IMR-90 (cell line): ENCODE data around the gene BEST1. TPM values are rescaled to one million over a fixed set of nuclear protein-coding genes. Genes with fewer than 3 reads are reported as not detected.

Experiments used
- ATAC-seq: fragments of 200-7000 bp; cut with Tn5 transposase; 2 replicates; pipeline ENCODE4 v1.9.1; 2020; ENCODE audit warnings: low read depth, mild to moderate bottlenecking, moderate library complexity
- BruUV-seq: library from RNA; stranded (reverse); fragments of 400-500 nt; replicated peaks from 2 replicates; lab custom pipeline; 2021; lab: Mats Ljungman, UMichigan
- CTCF ChIA-PET: fragments of 300-600 bp; formaldehyde crosslinking; extraction: SDS; loops from one replicate; lab custom pipeline; 2021; ENCODE audit warnings: antibody characterized with exemption; lab: Yijun Ruan, JAX
- POLR2A ChIA-PET: fragments of 300-600 bp; sonication (Branson Sonifier 250); formaldehyde crosslinking; loops from one replicate; lab custom pipeline; 2022; ENCODE audit warnings: antibody characterized with exemption; ENCODE audit not compliant: unreplicated experiment; lab: Charles Lee
- DNase-seq: peaks from one replicate; pipeline ENCODE4 v3.0.0; 2013
- H2AFZ ChIP-seq: replicated peaks from 2 replicates; pipeline ENCODE3; 2013; ENCODE audit warnings: low read length, mild to moderate bottlenecking; ENCODE audit not compliant: poor library complexity
- H2AK5ac ChIP-seq: 2 replicates; pipeline ENCODE4 v1.6.1; 2013; ENCODE audit warnings: low read depth, low read length, inconsistent platforms
- H2AK9ac ChIP-seq: replicated peaks from 2 replicates; pipeline ENCODE3; 2013; ENCODE audit warnings: mild to moderate bottlenecking, low read depth, low read length, moderate library complexity; ENCODE audit not compliant: poor library complexity
- H2BK120ac ChIP-seq: 2 replicates; pipeline ENCODE4 v1.6.1; 2013; ENCODE audit warnings: low read depth, low read length, inconsistent platforms
- H2BK15ac ChIP-seq: 3 replicates; pipeline ENCODE4 v1.6.1; 2013; ENCODE audit warnings: low read depth, low read length, inconsistent platforms
- H2BK20ac ChIP-seq: 2 replicates; pipeline ENCODE4 v1.6.1; 2013; ENCODE audit warnings: low read depth, mild to moderate bottlenecking, inconsistent platforms, low read length, moderate library complexity
- H2BK5ac ChIP-seq: 2 replicates; pipeline ENCODE4 v1.6.1; 2013; ENCODE audit warnings: mild to moderate bottlenecking, low read depth, low read length, inconsistent platforms; ENCODE audit not compliant: poor library complexity, severe bottlenecking
- H3K14ac ChIP-seq: replicated peaks from 2 replicates; pipeline ENCODE4 v1.6.1; 2013; ENCODE audit warnings: low read depth, low read length, inconsistent platforms
- H3K18ac ChIP-seq: 2 replicates; pipeline ENCODE4 v1.6.1; 2013; ENCODE audit warnings: low read depth, low read length, control low read depth
- H3K23ac ChIP-seq: 2 replicates; pipeline ENCODE4 v1.6.1; 2013; ENCODE audit warnings: low read depth, low read length, inconsistent platforms
- H3K27ac ChIP-seq: 2 replicates; pipeline ENCODE4 v1.5.1; 2013; ENCODE audit warnings: mild to moderate bottlenecking, control low read depth, low read length; ENCODE audit not compliant: insufficient read depth
- H3K27me3 ChIP-seq: 2 replicates; pipeline ENCODE4 v1.6.1; 2013; ENCODE audit warnings: low read length; ENCODE audit not compliant: control insufficient read depth, insufficient read depth
- H3K36me3 ChIP-seq: 2 replicates; pipeline ENCODE4 v1.6.1; 2013; ENCODE audit warnings: low read length, mixed read lengths; ENCODE audit not compliant: control insufficient read depth, insufficient read depth
- H3K4ac ChIP-seq: 2 replicates; pipeline ENCODE4 v1.6.1; 2013; ENCODE audit warnings: low read depth, low read length, inconsistent platforms
- H3K4me1 ChIP-seq: 2 replicates; pipeline ENCODE4 v1.6.1; 2013; ENCODE audit warnings: low read length, mixed read lengths; ENCODE audit not compliant: control insufficient read depth, insufficient read depth
- H3K4me2 ChIP-seq: 2 replicates; pipeline ENCODE4 v1.6.1; 2013; ENCODE audit warnings: low read depth, mild to moderate bottlenecking, control low read depth, low read length, moderate library complexity
- H3K4me3 ChIP-seq: 2 replicates; pipeline ENCODE4 v1.5.1; 2013; ENCODE audit warnings: low read depth, mild to moderate bottlenecking, control low read depth, low read length, moderate library complexity; ENCODE audit not compliant: insufficient read depth
- H3K56ac ChIP-seq: 2 replicates; pipeline ENCODE4 v1.6.1; 2013; ENCODE audit warnings: low read length, inconsistent platforms; ENCODE audit not compliant: insufficient read depth; ENCODE audit errors: extremely low read depth
- H3K79me1 ChIP-seq, 2 experiments: 2 replicates each; pipeline ENCODE4 v1.6.1; 2013; ENCODE audit warnings: low read length in 2 of 2, inconsistent platforms in 1 of 2, low read depth in 1 of 2
- H3K9ac ChIP-seq: 2 replicates; pipeline ENCODE4 v1.6.1; 2013; ENCODE audit warnings: low read depth, low read length, control low read depth
- H3K9me1 ChIP-seq: 2 replicates; pipeline ENCODE4 v1.6.1; 2013; ENCODE audit warnings: low read length, inconsistent platforms; ENCODE audit not compliant: insufficient read depth
- H3K9me3 ChIP-seq: 2 replicates; pipeline ENCODE4 v1.6.1; 2013; ENCODE audit warnings: low read length; ENCODE audit not compliant: control insufficient read depth, insufficient read depth
- H4K20me1 ChIP-seq: 2 replicates; pipeline ENCODE4 v1.6.1; 2013; ENCODE audit warnings: low read length, inconsistent platforms; ENCODE audit not compliant: insufficient read depth
- H4K5ac ChIP-seq: 2 replicates; pipeline ENCODE4 v1.6.1; 2013; ENCODE audit warnings: mild to moderate bottlenecking, low read depth, low read length, control low read depth
- H4K8ac ChIP-seq, 2 experiments: 2 replicates each; pipeline ENCODE4 v1.6.1; 2013; ENCODE audit warnings: low read depth in 2 of 2, low read length in 2 of 2, control low read depth in 1 of 2, inconsistent platforms in 1 of 2
- H4K91ac ChIP-seq: 2 replicates; pipeline ENCODE4 v1.6.1; 2013; ENCODE audit warnings: low read depth, low read length, inconsistent platforms; ENCODE audit not compliant: insufficient read depth
- BHLHE40 ChIP-seq: fragments of 150-350 bp; IDR thresholded peaks from 2 replicates; pipeline ENCODE4 v1.6.1; 2016; ENCODE audit warnings: mild to moderate bottlenecking, low read depth, low read length
- CHD1 ChIP-seq: IDR thresholded peaks from 2 replicates; pipeline ENCODE4 v1.6.1; 2012; ENCODE audit warnings: low read depth, low read length, improper control_type of control experiment
- FOS ChIP-seq: fragments of 150-350 bp; IDR thresholded peaks from 2 replicates; pipeline ENCODE4 v1.6.1; 2016; ENCODE audit warnings: low read depth, low read length
- MXI1 ChIP-seq: IDR thresholded peaks from 2 replicates; pipeline ENCODE4 v1.6.1; 2012; ENCODE audit warnings: low read depth, mild to moderate bottlenecking, low read length, moderate library complexity, borderline replicate concordance
- NFE2L2 ChIP-seq: fragments of 150-350 bp; IDR thresholded peaks from 2 replicates; pipeline ENCODE4 v1.6.1; 2016; ENCODE audit warnings: low read depth, mild to moderate bottlenecking, low read length
- POLR2A ChIP-seq: IDR thresholded peaks from 2 replicates; pipeline ENCODE4 v1.6.1; 2012; ENCODE audit warnings: mild to moderate bottlenecking, low read depth, low read length
- RFX5 ChIP-seq: IDR thresholded peaks from 2 replicates; pipeline ENCODE4 v1.8.0; 2012; ENCODE audit warnings: low read depth, mild to moderate bottlenecking, low read length, moderate library complexity
- WGBS, 2 experiments: methylation state at CpG; one replicate each; pipeline versions ENCODE4 v1.1.5 to v1.1.7; 2013; ENCODE audit warnings: missing lambda C conversion rate in 2 of 2; ENCODE audit not compliant: insufficient read length in 1 of 2; ENCODE audit errors: extremely low coverage in 2 of 2; 5-methylcytosine and 5-hydroxymethylcytosine counted together
- dilution Hi-C: fragments of 300-500 bp; cut with HindIII; formaldehyde crosslinking; loops from one replicate; pipeline ENCODE4 v1.14.3; 2018; ENCODE audit warnings: low sequenced_read_pairs; ENCODE audit not compliant: unreplicated experiment
- in situ Hi-C: fragments of 300-500 bp; cut with MboI; formaldehyde crosslinking; loops from 3 replicates; pipeline ENCODE4 v1.14.3; 2019; ENCODE audit warnings: low sequenced_read_pairs, inconsistent platforms, mixed read lengths
- intact Hi-C: fragments of 100-400 bp; cut with micrococcal nuclease; formaldehyde crosslinking; loops from 2 replicates; pipeline ENCODE4 v1.10.0; 2022
- polyA plus RNA-seq, 3 experiments: library from polyadenylated mRNA; depleted of rRNA; stranded (reverse); fragments of >200 nt; gene quantifications; 2 replicates each; pipeline ENCODE4 v1.2.3, GENCODE V29; 2012; ENCODE audit warnings: low replicate concordance in 1 of 3
- total RNA-seq: library from RNA; depleted of rRNA; stranded (reverse); fragments of >200 nt; gene quantifications from 2 replicates; pipeline ENCODE4 v1.2.3, GENCODE V29; 2012
- TF ChIP-seq, protein P1 (sequence below): fragments of 150-350 bp; IDR thresholded peaks from 2 replicates; pipeline ENCODE4 v1.6.1; 2016; ENCODE audit warnings: low read depth, mild to moderate bottlenecking, low read length, moderate library complexity, borderline replicate concordance
- TF ChIP-seq, protein P2 (sequence below): fragments of 150-350 bp; IDR thresholded peaks from 2 replicates; pipeline ENCODE4 v1.6.1; 2017; ENCODE audit warnings: mild to moderate bottlenecking, antibody characterized with exemption, low read length, low read depth

The BEST1 gene
- total and polyA plus RNA-seq, 2 of the 4 experiments (the other 2 are of a cell fraction): 0.90 to 1.4 TPM

DNA sequence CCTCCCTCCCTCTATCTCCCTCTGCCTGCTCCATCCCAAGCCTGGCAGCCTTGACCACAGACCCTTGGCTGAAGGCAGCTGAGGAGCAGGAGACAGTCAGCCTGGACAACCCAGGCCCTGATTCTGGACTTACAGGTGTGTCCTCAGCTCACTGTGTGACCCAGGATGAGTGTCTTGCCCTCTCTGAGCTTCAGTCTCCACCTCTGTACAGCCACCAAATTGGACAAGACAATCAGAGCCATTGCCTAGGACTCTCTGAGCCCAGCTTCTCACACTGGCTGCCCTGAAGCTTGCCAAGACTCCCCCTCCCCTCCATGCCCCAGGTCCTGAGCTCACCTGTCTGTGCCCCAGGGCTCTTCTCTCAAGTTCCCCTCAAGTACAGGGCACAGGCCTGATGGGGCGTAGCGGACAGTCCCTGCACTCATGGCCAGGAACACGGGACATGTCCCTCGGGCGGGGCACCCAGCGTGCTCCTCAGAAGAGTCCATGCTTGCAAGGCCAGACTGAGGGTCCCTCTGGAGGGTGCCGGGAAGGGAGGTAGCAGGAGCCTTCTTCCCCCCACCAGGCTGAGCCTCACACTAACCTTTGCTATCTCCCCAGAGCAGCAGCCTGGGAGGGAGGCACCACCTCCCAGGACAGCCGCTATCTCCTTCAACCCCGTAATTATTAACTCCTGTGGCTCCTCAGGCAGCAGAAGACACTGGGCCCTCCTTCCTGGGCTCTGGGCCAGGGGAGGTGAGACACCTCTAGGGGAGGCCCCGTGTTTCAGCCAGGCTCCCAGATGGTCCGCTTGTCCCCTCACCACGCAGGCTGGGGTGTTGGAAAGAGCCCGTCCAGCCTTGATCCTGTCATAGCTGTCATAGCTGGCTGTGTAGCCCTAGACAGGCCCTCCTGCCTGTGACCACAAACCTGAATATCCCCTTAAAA is 30.2 kb upstream of the BEST1 start:
- CTCF ChIA-PET: interaction anchor here (0.8 kb wide), 1 partner anchor 27 kb away, joined by 3 read pairs; no protein-coding TSS in a partner anchor
- no CpG with 5 or more reads among the region's 13 CpGs for WGBS, 2 experiments
- in situ Hi-C loops: no loop called here
- Histone ChIP-seq H3K14ac (no peak overlapping the region), H2AK5ac (peak overlapping the region; percentile 43), H3K4me3 (no peak overlapping the region), H4K5ac (no peak overlapping the region), H3K9ac (no peak overlapping the region), H4K20me1 (no peaks in the 10 kb centered on the region), H3K4me1 (peaks cover 14% of the 10 kb centered on the region; the same call in 1 of the 2 replicates), H3K23ac (no peak overlapping the region), H3K18ac (no peak overlapping the region), H3K79me1 (0 out of 4 replicates have a peak, but pooled peaks cover 0 to 3% of the 10 kb centered on the region in 2 experiments), H2BK15ac (no peak overlapping the region; the same call in 2 of the 3 replicates), H3K27ac (no peak overlapping the region), H2BK20ac (no peak overlapping the region), H3K9me1 (no peaks in the 10 kb centered on the region), H3K4me2 (no peak overlapping the region), H2AK9ac (peak overlapping the region; percentile 55), H3K4ac (no peak overlapping the region), H2BK5ac (no peak overlapping the region), H2AFZ (peak overlapping the region; percentile 51), H4K91ac (no peak overlapping the region), H2BK120ac (no peak overlapping the region), H3K36me3 (no peaks in the 10 kb centered on the region), H3K56ac (no peak overlapping the region), H3K27me3 (peaks cover 27% of the 10 kb centered on the region), H3K9me3 (no peaks in the 10 kb centered on the region), H4K8ac (no peak overlapping the region)
- TF ChIP-seq BHLHE40 (no peak), CHD1 (no peak), POLR2A (no peak), FOS (no peak), RFX5 (no peak), NFE2L2 (no peak), MXI1 (no peak)
- TF ChIP-seq, protein P1, sequence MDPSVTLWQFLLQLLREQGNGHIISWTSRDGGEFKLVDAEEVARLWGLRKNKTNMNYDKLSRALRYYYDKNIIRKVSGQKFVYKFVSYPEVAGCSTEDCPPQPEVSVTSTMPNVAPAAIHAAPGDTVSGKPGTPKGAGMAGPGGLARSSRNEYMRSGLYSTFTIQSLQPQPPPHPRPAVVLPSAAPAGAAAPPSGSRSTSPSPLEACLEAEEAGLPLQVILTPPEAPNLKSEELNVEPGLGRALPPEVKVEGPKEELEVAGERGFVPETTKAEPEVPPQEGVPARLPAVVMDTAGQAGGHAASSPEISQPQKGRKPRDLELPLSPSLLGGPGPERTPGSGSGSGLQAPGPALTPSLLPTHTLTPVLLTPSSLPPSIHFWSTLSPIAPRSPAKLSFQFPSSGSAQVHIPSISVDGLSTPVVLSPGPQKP: no peak
- TF ChIP-seq, protein P2, sequence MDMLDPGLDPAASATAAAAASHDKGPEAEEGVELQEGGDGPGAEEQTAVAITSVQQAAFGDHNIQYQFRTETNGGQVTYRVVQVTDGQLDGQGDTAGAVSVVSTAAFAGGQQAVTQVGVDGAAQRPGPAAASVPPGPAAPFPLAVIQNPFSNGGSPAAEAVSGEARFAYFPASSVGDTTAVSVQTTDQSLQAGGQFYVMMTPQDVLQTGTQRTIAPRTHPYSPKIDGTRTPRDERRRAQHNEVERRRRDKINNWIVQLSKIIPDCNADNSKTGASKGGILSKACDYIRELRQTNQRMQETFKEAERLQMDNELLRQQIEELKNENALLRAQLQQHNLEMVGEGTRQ: no peak
- dilution Hi-C loops: no loop called here
- POLR2A ChIA-PET: no interaction called here
- no TSS peak for BruUV-seq
- DNase-seq (no peak), ATAC-seq (no peak)
- intact Hi-C loops: no loop called here
